ENCODE results near the gene ARF6.
"Not testable (repeated sequence)": the region's sequence is repeated elsewhere in the genome, so short reads cannot be mapped to it uniquely, and the experiment has no call there.

DNA sequence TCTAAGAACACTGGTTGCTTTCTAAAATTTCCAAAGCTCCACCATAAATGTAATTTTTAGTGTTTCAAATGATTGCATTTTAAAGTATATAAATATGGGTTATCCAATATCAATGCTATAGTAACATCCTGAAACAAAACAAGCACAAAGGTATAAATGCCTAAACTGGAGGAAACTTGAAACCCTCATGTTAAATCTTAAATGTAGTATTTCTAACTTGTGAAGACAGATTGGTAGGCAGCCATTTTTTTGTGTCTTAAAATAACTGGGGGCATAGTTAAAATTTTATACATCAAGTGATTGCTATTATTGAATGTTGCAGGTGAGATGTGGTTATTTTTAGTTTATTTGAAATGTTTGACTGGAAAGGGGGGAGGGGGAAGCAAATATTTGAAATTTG is 3.4 kb downstream of the ARF6 start:
- not testable (repeated sequence) for TF ChIP-seq CREB1 (IDR thresholded peaks at IDR 0.05); CREB1 (CRISPR knock-in tag; IDR thresholded peaks at IDR 0.05); POLR2A (conservative IDR thresholded peaks at IDR 0.05); STAG1 (CRISPR knock-in tag; IDR thresholded peaks at IDR 0.05; ENCODE audit: borderline replicate concordance)

Measured in K562 (cell line).